GM12878 (cell line): ENCODE data around the gene DPP9. TPM values are rescaled to one million over a fixed set of nuclear protein-coding genes. Genes with fewer than 3 reads are reported as not detected.

ENCODE experiments used
- ATAC-seq: fragments of 200-7000 bp; cut with Tn5 transposase; 3 replicates; pipeline ENCODE4 v1.9.1; 2020; ENCODE audit warnings: mild to moderate bottlenecking, moderate library complexity
- BruUV-seq: library from RNA; stranded (reverse); fragments of 400-500 nt; replicated peaks from 2 replicates; lab custom pipeline; 2021; lab: Mats Ljungman, UMichigan
- CTCF ChIA-PET: fragments of 300-600 bp; sonication (Branson Sonifier 250); formaldehyde crosslinking; extraction: SDS; loops from one replicate; lab custom pipeline; 2021; ENCODE audit warnings: inconsistent platforms; lab: Yijun Ruan, JAX
- POLR2A ChIA-PET: fragments of 350-600 bp; formaldehyde crosslinking; extraction: SDS; loops from one replicate; lab custom pipeline; 2021; ENCODE audit warnings: inconsistent platforms; lab: Charles Lee
- RAD21 ChIA-PET: fragments of 300-600 bp; sonication (Branson Sonifier 250); formaldehyde crosslinking; loops from one replicate; lab custom pipeline; 2023; ENCODE audit warnings: antibody characterized with exemption; ENCODE audit not compliant: unreplicated experiment; lab: Charles Lee
- SMC1A ChIA-PET: fragments of 300-600 bp; sonication (Branson Sonifier 250); formaldehyde crosslinking; loops from one replicate; lab custom pipeline; 2023; ENCODE audit not compliant: unreplicated experiment, uncharacterized antibody; lab: Charles Lee
- DNase-seq: peaks from one replicate; pipeline ENCODE4 v3.0.0-alpha.2; 2011; ENCODE audit warnings: low read depth, low spot score
- FAIRE-seq: peaks from 3 replicates; lab custom pipeline; 2011; peaks lifted over from hg19 to GRCh38; lab: Jason Lieb, UNC
- H2AFZ ChIP-seq: 2 replicates; pipeline ENCODE4 v1.6.0; 2011; ENCODE audit warnings: low read depth, low read length, control low read depth; ENCODE audit not compliant: control insufficient read depth
- H3K27ac ChIP-seq: 2 replicates; pipeline ENCODE4 v1.5.1; 2011; ENCODE audit warnings: control low read depth; ENCODE audit not compliant: control insufficient read depth, insufficient read depth
- H3K27me3 ChIP-seq, 2 experiments: replicated peaks in 1 of 2; 2 replicates each; pipeline versions ENCODE4 v1.6.0 to v1.6.1; 2011; ENCODE audit warnings: low read length in 1 of 2; ENCODE audit not compliant: control insufficient read depth in 2 of 2, insufficient read depth in 2 of 2
- H3K36me3 ChIP-seq, 2 experiments: 2 replicates each; pipeline ENCODE4 v1.5.1; 2011; ENCODE audit warnings: low read length in 1 of 2; ENCODE audit not compliant: control insufficient read depth in 2 of 2, insufficient read depth in 2 of 2
- H3K4me1 ChIP-seq: 2 replicates; pipeline ENCODE4 v1.6.1; 2011; ENCODE audit warnings: mild to moderate bottlenecking, low read length, moderate library complexity, mixed read lengths; ENCODE audit not compliant: control insufficient read depth, insufficient read depth
- H3K4me2 ChIP-seq: 2 replicates; pipeline ENCODE4 v1.6.0; 2011; ENCODE audit warnings: control low read depth; ENCODE audit not compliant: control insufficient read depth, insufficient read depth
- H3K4me3 ChIP-seq: fragments of 200-600 bp; sonication (generic); 2 replicates; pipeline ENCODE4 v1.5.1; 2016
- H3K79me2 ChIP-seq: 2 replicates; pipeline ENCODE4 v1.6.0; 2011; ENCODE audit warnings: low read length; ENCODE audit not compliant: control insufficient read depth, insufficient read depth
- H3K9ac ChIP-seq: 2 replicates; pipeline ENCODE4 v1.8.0; 2011; ENCODE audit warnings: low read length, control low read depth, mixed read lengths; ENCODE audit not compliant: control insufficient read depth, insufficient read depth
- H3K9me3 ChIP-seq: replicated peaks from 3 replicates; pipeline ENCODE4 v1.5.1; 2011; ENCODE audit warnings: mild to moderate bottlenecking, low read length; ENCODE audit not compliant: control insufficient read depth, insufficient read depth
- H4K20me1 ChIP-seq: 2 replicates; pipeline ENCODE4 v1.6.0; 2011; ENCODE audit not compliant: control insufficient read depth, insufficient read depth
- CHD2 ChIP-seq: IDR thresholded peaks from 2 replicates; pipeline ENCODE4 v1.6.1; 2011; ENCODE audit warnings: low read depth, low read length, improper control_type of control experiment, borderline replicate concordance
- whole genome bisulfite sequencing: methylation state at CpG from one replicate; pipeline ENCODE4 v1.1.6; 2016; ENCODE audit warnings: low lambda C conversion rate; ENCODE audit not compliant: insufficient replicate concordance, insufficient coverage; ENCODE audit errors: missing lambda C conversion rate; 5-methylcytosine and 5-hydroxymethylcytosine counted together
- in situ Hi-C: fragments of 300-500 bp; cut with MboI; formaldehyde crosslinking; loops from 9 replicates; pipeline ENCODE4 v1.14.3; 2018; ENCODE audit warnings: mixed read lengths
- intact Hi-C: fragments of 100-400 bp; cut with micrococcal nuclease; formaldehyde crosslinking; loops from one replicate; pipeline ENCODE4 v1.14.2; 2022; ENCODE audit not compliant: unreplicated experiment
- polyA plus RNA-seq, 11 experiments: library from polyadenylated mRNA; depleted of rRNA in 4 of 11; unstranded in 6 of 11; stranded (reverse) in 5 of 11; fragments of >200 nt; fragmentation: Nextera tagmentation in 4 of 11; fragmentation: Illumina TruSeq in 1 of 11; extraction: Ambion mirVana in 4 of 11; extraction: Trizol in 1 of 11; gene quantifications; 1 replicate in 1 of 11; 2 replicates in 10 of 11; pipeline versions ENCODE4 v1.2.1 to v1.2.3, GENCODE V29; 2011 to 2016; ENCODE audit warnings: inconsistent platforms in 2 of 11, missing spikeins in 2 of 11, low read depth in 1 of 11
- total RNA-seq, 4 experiments: library from RNA; depleted of rRNA in 3 of 4; stranded (reverse); fragments of >200 nt in 3 of 4; fragmentation: Illumina TruSeq in 1 of 4; extraction: Trizol in 1 of 4; gene quantifications; 2 replicates each; pipeline versions ENCODE4 v1.2.1 to v1.2.3, GENCODE V29; 2013 to 2021
- TF ChIP-seq, protein P1 (sequence below): fragments of 450-650 bp; IDR thresholded peaks from 2 replicates; pipeline ENCODE4 v1.6.1; 2016; ENCODE audit warnings: mild to moderate bottlenecking

Gene DPP9
- total and polyA plus RNA-seq, 10 of the 15 experiments (the other 5 are each of a cell fraction or from before 2014, with no cell fraction given) = 0.64 to 58.6 (median 27.6) TPM

DNA sequence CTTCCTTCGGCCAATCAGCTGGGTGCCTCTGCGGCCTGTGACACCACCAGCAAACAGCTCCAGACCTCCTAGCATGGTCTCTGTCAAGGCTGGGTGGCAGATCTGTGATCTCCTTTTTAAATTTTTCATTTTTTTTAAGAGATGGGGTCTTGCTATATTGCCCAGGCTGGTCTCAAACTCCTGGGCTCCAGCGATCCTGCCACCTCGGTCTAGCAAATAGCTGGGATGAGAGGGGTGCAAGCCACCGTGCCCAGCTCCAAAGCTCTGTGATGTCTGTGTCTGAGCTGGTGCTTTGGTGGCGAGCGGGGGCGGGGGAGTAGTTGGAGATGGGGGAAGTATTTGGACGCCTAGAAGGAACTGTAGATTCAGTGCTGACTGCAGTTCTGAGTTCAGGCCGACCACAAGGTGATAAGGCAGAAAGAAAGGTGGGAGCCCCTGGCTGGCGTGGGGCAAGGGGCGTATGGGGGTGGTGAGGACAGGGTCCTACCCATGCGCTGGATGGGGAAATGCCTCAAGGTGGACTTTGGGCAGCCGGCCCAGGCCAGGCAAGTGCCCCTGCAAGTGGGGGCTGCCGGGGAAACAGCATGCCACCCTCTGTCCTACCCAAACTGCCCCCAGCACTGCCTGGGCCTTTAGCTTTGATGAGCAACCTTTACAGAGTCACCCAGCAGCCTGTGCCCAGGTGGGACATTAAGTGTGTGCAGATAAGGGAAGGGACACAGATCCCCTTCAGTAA is 5.5 kb downstream of the DPP9 start (continued):
- TF ChIP-seq, protein P1, sequence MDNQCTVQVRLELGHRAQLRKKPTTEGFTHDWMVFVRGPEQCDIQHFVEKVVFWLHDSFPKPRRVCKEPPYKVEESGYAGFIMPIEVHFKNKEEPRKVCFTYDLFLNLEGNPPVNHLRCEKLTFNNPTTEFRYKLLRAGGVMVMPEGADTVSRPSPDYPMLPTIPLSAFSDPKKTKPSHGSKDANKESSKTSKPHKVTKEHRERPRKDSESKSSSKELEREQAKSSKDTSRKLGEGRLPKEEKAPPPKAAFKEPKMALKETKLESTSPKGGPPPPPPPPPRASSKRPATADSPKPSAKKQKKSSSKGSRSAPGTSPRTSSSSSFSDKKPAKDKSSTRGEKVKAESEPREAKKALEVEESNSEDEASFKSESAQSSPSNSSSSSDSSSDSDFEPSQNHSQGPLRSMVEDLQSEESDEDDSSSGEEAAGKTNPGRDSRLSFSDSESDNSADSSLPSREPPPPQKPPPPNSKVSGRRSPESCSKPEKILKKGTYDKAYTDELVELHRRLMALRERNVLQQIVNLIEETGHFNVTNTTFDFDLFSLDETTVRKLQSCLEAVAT = no peak

DNA sequence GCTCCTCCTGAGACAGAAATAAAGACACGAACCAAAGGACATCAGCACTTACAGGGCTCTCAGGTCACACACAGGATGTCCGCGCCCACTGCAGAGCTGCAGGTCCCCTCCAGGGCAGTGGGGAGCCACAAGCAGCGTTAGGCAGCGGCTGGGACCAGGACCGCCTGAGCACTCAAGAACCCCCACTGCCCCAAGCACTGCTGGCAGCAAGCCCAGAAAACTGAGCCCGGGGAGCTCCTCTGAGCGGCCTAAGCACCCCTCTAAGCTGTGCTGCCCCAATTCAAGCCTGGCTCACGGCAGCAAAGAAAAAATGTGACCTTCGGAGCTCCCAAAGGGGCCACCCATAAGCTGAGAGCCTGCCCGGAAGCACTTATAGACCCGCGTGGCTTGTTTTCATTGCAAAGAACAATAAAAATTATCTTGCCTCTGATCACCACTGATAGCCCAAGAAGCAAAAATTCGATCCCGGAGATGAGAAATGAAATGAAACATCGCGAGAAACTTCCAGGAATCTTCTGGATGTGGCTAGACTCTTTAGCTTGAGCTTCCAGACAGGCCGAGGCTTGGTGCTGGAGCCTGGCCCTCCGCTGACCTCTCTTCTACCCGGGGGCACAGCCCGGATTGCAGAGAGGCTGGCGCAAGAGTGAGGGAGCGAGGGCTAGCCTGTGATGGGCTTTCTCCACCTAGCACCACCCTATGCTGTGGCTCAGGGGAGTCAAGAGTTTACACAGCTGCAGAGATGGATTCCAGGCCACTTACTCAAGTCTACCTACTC is 6.3 kb downstream of the DPP9 start:
- no peaks in the 10 kb centered on the region; the same call in 1 of the 2 replicates for H4K20me1 ChIP-seq
- CTCF ChIA-PET = no interaction called here

More for the DNA sequence above, 6.3 kb downstream of the DPP9 start:
- H3K4me2 ChIP-seq = no peak overlapping the region
- WGBS = 94% methylated on average over 23 of the region's 23 CpGs
- ChIA-PET SMC1A (no interaction called here), RAD21 (no interaction called here), POLR2A (no interaction called here)
- in situ Hi-C loops (no loop called here), intact Hi-C loops (no loop called here)
- FAIRE-seq (no peak), DNase-seq (no peak), ATAC-seq (no peak)
- H3K27ac ChIP-seq = no peak overlapping the region
- no peak overlapping the region for H3K9ac ChIP-seq
- no peaks in the 10 kb centered on the region for H3K27me3 ChIP-seq
- no TSS peak for BruUV-seq
- TF ChIP-seq CHD2 = no peak
- H3K4me3 ChIP-seq = no peak overlapping the region
- peaks cover 25 to 44% of the 10 kb centered on the region in 2 experiments for H3K36me3 ChIP-seq
- H3K4me1 ChIP-seq = peaks cover 16% of the 10 kb centered on the region
- H3K79me2 ChIP-seq = peaks cover 29% of the 10 kb centered on the region
- H2AFZ ChIP-seq = no peak overlapping the region
- no peaks in the 10 kb centered on the region for H3K9me3 ChIP-seq
